Gastrocnemius medialis (tissue), 4 donors: ENCODE results near the gene DRG1.
"Not testable (repeated sequence)": the region's sequence is repeated elsewhere in the genome, so short reads cannot be mapped to it uniquely, and the experiment has no call there.

Source experiments
- CTCF ChIP-seq, 5 experiments: fragments of 450-650 bp in 3 of 5; fragments of 200-600 bp in 2 of 5; sonication (generic) in 2 of 5; IDR thresholded peaks in 4 of 5; conservative IDR thresholded peaks in 1 of 5; 1 replicate in 4 of 5; 2 replicates in 1 of 5; pipeline ENCODE4 v1.5.1; 2016 to 2019; ENCODE audit warnings: antibody characterized with exemption in 5 of 5, mild to moderate bottlenecking in 3 of 5, moderate library complexity in 3 of 5
- POLR2A ChIP-seq, 2 donors: fragments of 450-650 bp; IDR thresholded peaks; one replicate each; pipeline ENCODE4 v1.6.1; 2017; ENCODE audit warnings: antibody characterized with exemption in 2 of 2, mild to moderate bottlenecking in 2 of 2, moderate library complexity in 2 of 2

GRCh38 chr22:31482470-31482869 is 83.1 kb downstream of the DRG1 start:
- TF ChIP-seq CTCF (IDR thresholded peaks at IDR 0.05 in 4 of 5, conservative IDR thresholded peaks at IDR 0.05 in 1 of 5); POLR2A (IDR thresholded peaks at IDR 0.05): not testable (repeated sequence)
